Stimulated activated CD8-positive, alpha-beta memory T cell treated with anti-CD3 and anti-CD28 coated beads, Interleukin-7, amount 100 ng/mL, for 1 hour (primary cell): ENCODE data around the gene BICDL2.
"Not testable (repeated sequence)": the region's sequence is repeated elsewhere in the genome, so short reads cannot be mapped to it uniquely, and the experiment has no call there.

Experiments used
- DNase-seq, 2 donors: peaks; one replicate each; pipeline ENCODE4 v3.0.0-alpha.2; 2020; ENCODE audit warnings: low read depth in 2 of 2

BICDL2 gene

DNA sequence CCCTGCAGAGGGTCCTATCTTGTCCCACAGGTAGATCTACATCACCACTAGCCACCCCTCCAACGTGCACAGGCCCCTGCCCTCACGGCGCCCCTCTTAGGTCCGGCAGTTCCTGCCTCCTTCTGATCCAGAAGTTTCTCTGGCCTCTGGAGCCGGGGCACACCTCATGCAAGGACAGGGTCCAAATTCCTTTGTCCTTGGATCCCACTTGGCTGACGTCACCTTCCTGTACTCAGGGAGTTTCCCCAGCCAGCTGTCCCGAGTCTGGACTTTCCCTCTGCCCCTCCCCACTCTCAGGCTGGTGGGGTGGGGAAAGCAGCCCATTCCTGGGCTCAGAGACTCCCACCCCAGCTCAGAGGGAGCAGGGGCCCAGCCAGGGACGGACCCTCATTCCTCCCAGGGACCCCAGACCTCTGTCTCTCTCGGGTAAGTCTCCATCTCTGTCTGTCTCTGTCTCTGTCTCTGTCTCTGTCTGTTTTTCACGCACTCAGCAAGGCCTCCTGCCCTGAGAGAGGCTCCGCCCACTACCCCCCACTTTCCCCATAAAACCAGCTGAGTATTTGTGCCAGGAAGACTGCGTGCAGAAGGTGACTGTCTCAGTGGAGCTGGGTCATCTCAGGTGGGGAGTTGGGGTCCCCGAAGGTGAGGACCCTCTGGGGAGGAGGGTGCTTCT is 28.5 kb upstream of the BICDL2 start, which contains the start of gene IL32:
IL32 (plus strand) TSS at position 572 of the 673 bp plus-strand sequence. CDS start 172 bp downstream, outside the sequence.
- DNase-seq = peak; percentile 34 to 43

DNA sequence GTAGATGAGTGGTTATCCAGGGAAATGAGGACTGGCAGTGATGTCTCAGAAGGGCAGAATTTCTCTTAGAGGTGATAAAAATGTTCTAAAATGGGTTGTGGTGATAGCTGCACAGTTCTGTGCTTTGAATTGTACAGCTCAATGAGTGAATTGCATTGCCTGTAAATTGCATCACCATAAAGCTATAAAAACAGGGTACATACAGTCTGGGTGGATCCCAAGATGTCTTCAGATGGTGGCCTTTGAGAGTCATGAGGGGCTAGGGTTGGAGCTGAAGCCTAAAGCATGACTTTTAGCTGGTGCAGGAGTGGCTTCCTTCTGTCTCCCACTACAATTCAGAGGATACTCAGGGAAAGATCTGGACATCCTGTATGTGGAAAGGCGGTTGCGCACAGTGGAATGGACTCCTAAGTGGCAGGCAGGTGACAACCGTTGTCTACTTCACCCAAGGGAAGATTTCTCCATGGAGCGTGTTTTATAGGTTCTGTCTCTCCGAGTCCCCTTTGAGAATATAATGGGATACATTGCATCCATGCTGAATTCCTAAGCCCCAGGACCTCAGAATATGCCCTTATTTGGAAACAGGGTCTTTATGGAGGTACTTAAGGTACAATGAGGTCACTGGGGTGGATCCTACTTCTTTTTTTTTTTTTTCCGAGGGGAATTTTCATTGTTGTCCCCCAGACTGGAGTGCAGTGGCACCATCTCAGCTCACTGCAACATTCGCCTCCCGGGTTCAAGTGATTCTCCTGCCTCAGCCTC is 27.1 kb upstream of the BICDL2 start:
- DNase-seq = no peak

DNA sequence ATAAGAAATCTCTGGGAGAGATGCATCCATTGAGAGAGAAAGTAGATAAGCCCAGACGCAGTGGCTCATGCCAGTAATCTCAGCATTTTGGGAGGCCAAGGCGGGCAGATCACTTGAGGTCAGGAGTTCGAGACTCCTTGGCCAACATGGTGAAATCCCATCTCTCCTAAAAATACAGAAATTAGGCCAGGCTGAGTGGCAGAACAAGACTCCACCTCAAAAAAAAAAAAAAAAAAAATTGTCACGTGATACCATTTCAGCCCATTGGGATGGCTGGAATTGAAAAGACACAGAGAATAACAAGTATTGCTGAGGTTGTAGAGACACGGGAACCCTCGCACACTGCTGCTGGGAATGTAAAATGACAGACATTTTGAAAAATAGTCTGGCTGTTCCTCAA is 25.8 kb upstream of the BICDL2 start:
- DNase-seq = no peak

DNA sequence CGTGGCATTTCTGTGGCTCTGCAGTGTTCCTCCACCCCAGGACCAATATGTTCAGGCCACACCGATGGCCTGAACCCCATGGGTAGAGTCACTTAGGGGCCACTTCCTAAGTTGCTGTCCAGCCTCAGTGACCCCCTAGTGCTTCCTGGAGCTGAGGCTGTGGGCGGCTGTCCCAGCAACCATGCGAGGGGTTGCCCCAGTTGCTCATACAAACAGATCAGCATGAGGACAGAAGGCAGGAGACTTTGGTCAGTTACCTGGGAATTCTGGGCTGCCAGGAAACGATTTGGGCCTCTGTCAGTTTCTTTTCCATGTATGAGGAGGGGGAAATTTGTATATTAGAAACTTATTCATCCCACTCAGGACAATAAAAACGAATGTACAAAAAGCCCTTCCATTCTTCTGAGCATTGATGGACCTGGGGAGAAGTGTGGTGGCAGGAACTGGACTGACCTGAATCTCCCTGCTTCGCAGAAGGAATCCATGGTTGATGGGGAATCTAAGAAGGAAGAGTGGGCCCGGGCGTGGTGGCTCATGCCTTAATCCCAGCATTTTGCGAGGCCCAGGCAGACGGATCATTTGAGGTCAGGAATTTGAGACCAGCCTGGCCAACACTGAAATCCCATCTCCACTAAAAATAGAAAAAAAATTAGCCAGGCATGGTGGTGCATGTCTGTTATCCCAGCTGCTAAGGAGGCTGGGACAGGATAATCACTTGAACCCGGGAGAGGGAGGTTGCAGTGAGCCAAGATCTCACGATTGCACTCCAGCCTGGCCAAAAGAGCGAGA is 23.8 kb upstream of the BICDL2 start:
- no peak for DNase-seq

DNA sequence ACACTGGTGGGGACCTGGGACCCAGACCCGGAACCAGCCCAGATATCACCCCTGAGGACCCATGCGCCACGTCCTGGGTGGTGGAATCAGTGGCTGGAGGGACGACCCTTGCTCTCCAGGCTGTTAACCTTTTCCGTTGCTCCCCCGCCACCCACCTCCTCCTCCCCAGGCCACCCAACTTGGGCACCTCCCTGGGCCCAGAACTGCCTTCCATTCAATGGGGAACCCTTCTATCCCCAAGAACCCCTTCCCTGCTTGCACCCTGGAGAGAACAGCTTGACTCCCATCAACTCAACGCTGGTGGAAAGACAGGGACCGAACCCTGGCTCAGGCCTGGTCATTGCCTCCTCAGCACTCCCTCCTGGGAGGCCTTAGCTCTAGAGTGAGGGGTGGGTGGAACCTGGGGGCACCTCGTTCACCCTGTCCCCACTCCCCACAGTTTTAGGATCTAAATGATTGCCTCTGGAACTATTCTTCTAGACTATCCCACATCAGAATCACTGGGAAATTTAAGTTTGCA is 23.0 kb upstream of the BICDL2 start:
- no peak for DNase-seq

DNA sequence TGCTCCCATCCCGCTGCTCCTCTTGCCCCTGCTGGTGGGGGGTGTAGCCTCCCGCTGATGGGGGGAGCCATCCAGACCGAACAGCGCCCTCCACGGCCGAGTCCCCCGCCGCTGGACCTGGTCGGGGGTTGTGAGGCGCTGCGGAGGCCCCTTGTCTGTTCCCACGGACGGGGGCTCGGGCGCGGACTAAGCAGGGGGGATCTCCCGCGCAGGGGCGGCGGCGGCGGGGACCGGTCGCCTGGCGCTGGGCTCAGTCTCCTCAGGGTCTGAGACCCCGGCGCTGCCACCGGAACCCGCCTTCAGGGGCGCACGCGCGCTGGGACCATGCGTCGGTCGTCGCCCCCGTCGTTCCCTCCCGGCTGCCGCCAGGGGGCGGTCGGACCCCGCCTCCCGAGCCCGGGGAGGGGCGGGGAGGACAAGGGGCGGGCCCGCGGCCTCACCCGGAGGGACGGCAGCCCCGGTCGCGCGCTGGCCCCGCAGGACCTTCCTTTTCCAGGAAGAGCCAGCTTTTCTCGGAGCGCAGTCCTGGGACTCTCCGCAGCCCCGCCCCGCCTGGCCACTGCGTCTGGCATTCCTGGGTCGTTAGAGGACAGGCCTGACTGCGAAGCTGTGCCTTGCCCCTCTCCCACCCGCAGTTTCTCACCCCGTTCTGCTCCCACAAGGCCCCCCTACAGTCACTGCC is 22.4 kb upstream of the BICDL2 start:
- DNase-seq = peak; percentile 77 to 83

DNA sequence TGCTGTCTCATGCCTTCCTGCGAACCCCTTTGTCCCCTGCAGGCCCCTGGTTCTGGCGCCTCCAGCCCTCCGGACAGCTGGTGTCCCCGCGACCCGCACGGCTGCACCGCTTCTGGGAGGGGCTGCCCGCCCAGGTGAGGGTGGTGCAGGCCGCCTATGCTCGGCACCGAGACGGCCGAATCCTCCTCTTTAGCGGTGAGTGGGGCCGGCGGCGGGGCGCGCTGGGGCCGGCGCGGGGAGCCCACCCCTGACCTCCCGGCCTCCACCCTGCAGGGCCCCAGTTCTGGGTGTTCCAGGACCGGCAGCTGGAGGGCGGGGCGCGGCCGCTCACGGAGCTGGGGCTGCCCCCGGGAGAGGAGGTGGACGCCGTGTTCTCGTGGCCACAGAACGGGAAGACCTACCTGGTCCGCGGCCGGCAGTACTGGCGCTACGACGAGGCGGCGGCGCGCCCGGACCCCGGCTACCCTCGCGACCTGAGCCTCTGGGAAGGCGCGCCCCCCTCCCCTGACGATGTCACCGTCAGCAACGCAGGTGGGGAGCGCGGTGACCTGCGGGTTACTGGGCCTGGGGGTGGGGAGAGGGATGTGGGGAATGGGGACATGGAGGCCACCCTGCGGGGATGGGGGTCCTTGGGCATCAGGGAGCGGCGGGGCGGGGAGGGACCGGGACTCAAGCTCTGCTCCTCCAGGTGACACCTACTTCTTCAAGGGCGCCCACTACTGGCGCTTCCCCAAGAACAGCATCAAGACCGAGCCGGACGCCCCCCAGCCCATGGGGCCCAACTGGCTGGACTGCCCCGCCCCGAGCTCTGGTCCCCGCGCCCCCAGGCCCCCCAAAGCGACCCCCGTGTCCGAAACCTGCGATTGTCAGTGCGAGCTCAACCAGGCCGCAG is 21.6 kb upstream of the BICDL2 start:
- peak in 1 of 2 donors; percentile 14 for DNase-seq

DNA sequence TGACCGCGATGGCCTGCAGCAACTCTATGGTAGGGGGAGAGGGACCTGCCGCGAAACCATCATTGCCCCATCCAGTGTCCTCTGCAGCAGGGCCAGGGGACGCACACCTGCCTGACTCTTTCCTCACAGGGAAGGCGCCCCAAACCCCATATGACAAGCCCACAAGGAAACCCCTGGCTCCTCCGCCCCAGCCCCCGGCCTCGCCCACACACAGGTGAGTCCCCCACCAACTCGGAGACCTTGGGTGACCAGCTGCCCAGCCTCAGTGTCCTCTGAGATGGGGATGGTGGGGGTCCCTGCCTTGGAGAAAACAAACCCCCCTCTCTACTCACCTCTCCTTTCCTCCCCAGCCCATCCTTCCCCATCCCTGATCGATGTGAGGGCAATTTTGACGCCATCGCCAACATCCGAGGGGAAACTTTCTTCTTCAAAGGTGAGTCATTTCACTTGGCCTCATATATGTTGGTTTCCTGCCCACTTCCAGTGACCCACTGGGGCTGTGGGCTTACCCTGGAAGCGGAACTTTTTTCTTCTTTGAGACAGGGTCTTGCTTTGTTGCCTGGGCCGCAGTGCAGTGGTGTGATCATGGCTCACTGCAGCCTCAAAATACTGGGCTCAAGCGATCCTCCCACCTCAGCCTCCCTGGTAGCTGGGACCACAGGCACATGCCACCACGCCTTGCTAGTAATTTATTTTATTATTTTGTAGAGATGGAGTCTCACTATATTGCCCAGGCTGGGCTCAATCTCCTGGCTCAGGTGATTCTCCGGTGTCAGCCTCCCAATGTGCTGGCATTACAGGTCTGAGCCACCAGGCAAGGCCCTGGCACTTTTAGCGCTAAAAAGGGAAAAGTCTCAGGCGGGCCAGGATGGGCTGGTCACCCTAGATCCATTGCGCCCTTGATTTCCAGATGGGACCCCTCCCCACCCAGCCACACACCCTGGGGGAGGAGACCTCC is 20.7 kb upstream of the BICDL2 start:
- no peak for DNase-seq

DNA sequence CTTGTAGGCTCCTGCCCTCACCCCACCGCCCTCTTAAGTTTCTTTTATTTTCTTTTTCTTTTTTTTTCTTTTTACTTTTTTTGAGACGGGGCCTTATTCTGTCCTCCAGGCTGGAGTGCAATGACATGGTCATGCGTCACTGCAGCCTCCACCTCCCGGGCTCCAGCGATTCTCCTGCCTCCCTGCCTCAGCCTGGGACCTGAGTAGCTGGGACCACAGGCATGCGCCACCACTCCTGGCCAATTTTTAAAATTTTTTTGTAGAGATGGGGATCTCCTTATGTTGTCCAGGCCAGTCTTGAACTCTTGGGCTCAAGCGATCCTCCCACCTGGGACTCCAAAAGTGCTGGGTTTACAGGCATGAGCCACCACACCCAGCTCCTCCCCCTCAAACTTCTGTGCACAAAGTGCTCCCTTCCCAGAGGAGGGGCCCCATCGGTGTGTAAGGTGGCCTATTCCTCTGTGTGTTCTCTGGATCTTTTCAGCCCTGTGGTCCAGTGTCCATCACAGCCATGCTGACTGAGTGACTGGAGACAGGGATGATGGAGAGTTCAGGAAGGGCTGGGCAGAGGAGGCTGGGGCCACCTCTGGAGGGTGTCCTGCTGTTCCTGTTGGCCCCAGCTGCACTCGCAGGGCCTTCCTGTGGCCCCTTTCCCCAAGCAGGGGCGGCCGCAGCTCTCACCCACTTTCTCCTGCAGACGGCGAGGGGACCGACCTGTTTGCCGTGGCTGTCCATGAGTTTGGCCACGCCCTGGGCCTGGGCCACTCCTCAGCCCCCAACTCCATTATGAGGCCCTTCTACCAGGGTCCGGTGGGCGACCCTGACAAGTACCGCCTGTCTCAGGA is 19.8 kb upstream of the BICDL2 start:
- no peak for DNase-seq

DNA sequence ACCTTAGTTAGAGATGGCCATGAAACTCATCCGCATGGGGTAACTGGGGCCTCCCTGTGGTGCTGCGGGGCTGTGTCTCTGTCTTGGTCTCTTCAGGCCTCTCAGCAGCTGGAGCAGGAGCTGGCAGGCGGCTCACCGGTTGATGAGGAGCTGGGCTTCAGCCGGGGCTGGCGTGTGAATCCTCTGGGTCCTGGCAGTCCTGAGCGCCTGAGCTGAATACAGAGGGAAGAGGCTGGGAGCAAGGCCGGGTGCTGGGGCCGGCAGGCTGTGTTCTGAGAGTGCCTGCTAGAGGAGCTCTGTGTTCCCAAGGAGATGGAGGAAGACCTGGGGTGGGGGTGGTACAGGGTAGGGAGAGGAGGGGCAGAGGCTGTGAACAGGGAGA is 19.0 kb upstream of the BICDL2 start:
- DNase-seq = not testable (repeated sequence)

DNA sequence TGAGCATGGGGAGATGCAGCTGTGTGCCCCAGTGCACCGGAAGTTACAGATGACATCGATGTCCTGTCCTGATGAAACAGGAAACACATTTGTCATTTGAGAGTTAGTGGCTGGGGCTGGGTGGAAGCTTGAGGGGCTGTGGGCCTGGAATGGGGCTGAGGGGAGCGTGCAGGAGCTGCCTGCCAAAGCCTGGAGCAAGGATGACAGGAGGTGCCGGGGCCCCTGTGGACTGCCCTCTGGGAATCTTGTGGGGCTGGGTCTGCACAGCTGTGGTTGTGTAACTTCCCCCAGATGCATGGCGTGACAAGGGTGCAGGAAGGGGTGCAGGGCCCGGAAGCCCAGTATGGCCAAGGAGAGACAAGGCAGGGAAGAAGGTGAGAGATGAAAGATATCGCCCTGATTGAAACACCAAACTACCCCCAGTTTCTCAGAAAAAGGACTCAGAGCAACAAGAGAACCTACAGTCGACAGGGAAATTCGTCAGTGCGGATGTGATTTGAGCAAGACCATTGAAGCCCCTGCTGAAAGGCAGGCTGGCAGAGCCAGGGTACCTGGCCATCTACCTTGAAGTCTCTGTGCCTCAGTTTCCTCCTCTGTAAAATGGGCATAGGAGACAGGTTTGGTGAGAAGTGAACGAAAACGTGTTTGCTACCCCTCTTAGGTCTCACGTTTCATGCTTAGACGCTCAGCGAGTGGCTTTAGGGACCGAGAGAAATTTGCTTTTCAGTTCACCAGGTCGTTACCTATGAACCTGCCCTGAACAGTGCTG is 18.4 kb upstream of the BICDL2 start:
- no peak for DNase-seq

DNA sequence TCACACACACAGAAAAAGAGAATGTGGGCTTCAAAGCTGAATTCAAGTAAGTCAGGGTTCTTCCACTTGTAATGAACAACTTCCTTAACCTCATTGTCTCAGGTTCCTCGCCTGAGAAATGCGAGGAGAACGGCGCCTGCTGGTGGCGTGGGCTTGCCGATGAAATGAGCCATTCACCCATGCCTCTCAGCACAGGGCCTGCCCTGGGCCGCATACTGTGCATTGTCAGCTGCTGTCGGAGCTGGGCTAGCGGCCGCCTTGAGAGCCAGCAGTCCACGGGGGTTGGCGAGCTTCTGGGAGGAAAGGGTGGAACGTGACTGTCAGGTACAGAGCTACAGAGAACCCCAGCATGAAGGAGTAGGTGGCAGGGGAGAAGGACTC is 16.6 kb upstream of the BICDL2 start:
- not testable (repeated sequence) for DNase-seq

DNA sequence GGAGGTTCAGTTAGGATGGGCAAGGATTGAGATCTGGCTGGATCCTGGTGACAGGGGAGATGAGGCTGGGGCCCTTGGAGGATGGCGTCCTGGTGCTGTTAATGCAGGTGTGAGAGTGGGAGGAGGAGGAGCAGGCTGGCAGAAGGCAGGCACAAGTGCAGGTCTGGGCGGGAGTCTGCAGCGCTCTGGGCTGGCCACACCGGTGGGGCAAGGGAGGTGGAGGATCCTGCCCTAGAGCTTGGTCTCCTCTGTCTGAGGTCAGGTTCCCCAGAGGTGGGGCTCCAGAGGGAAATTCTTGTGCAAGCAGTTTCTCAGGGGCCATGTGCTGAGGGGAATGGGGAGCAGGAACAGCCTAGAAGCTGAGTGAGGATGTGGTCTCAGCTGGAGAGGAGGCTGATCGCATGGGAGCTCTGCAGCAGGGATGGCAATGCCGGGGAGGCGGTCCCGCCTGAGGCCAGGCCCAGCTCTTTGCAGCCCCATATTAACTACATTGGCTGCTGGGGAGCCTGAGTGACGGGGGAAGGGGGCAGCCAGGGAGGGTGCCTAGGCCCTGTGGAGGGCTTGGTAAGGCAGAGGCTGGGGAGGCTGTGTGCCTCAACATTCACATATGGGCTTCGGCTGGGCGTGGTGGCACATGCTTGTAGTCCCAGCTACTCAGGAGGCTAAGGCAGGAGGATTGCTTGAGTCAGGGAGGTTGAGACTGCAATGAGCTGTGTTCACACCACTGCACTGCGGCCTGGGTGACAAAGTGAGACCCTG is 16.0 kb upstream of the BICDL2 start:
- DNase-seq = not testable (repeated sequence)

DNA sequence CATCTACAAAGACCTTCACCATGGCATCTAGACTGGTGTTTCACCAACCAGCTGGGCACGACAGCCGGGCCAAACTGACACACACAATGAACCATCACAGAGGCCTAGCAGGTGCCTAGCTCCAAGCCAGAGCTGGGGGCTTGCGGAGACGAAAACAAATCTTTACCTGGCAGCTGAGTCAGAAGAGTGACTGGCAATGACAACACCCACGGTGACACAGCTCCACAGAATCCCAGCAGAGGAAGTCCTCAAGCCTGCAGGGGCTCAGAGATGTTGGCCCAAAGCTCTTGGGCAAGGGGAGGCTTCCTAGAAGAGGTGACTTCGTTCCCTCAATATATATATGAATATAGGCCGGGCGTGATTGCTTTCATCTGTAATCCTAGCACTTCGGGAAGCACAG is 14.8 kb upstream of the BICDL2 start:
- no peak for DNase-seq

DNA sequence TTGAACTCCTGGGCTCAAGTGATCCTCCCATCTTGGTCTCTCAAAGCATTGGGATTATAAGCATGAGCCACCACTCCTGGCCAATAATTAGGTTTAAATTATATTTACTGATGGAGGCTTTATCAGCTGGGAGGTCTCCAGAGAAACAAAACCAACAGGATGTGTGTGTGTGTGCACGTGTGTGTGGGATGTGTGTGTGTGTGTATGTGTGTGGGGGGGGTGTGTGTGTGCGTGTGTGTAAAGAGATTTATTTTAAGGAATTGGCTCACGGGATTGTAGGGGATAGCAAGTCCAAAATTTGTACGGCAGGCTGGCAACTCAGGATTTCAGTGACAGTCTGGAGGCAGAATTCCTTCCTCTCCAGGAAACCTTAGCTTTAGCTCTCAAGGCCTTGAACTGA is 14.3 kb upstream of the BICDL2 start:
- DNase-seq = no peak

DNA sequence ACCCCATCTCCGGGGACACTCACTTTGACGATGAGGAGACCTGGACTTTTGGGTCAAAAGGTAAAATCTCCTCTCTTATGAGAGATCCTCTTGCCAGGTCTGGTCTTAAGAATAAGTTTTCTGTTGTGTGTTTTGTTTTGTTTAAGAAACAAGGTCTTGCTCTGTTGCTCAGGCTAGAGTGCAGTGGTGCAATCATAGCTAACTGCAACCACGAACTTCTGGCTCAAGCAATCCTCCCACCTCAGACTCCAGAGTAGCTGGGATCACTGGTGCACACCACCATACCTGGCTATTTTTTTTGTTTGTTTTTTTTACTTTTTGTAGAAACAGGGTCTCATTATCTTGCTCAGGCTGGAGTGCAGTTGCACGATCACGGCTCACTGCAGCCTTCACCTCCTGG is 13.7 kb upstream of the BICDL2 start:
- no peak for DNase-seq

DNA sequence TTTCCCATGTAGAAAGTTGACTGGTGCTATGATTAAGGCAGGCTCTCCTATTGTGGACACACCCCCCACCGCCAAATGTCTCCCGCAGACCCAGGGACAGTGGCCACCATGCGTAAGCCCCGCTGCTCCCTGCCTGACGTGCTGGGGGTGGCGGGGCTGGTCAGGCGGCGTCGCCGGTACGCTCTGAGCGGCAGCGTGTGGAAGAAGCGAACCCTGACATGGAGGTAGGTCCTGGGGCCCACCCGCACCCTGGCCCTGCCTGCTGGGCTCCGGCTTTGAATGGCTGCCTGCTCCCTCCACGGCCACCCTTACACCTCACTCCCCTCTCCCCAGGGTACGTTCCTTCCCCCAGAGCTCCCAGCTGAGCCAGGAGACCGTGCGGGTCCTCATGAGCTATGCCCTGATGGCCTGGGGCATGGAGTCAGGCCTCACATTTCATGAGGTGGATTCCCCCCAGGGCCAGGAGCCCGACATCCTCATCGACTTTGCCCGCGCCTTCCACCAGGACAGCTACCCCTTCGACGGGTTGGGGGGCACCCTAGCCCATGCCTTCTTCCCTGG is 13.3 kb upstream of the BICDL2 start:
- DNase-seq = no peak
